G401 (cell line): ENCODE results near the gene RABL2B. TPM values are rescaled to one million over a fixed set of nuclear protein-coding genes. Genes with fewer than 3 reads are reported as not detected.

ENCODE experiments used
- DNase-seq: peaks from one replicate; pipeline ENCODE4 v3.0.0-alpha.2; 2015; ENCODE audit warnings: low spot score
- in situ Hi-C: cut with HindIII; loops from 2 replicates; pipeline ENCODE4 v1.10.0; 2016; ENCODE audit warnings: low sequenced_read_pairs, mixed read lengths
- total RNA-seq: library from RNA; depleted of rRNA; stranded (reverse); fragments of >200 nt; shearing (Covaris generic); gene quantifications from 2 replicates; pipeline ENCODE4 v1.2.3, GENCODE V29; 2014; rRNA removed

Gene RABL2B
- total RNA-seq, 1 experiment from 2014 or later: 24.8 TPM

DNA sequence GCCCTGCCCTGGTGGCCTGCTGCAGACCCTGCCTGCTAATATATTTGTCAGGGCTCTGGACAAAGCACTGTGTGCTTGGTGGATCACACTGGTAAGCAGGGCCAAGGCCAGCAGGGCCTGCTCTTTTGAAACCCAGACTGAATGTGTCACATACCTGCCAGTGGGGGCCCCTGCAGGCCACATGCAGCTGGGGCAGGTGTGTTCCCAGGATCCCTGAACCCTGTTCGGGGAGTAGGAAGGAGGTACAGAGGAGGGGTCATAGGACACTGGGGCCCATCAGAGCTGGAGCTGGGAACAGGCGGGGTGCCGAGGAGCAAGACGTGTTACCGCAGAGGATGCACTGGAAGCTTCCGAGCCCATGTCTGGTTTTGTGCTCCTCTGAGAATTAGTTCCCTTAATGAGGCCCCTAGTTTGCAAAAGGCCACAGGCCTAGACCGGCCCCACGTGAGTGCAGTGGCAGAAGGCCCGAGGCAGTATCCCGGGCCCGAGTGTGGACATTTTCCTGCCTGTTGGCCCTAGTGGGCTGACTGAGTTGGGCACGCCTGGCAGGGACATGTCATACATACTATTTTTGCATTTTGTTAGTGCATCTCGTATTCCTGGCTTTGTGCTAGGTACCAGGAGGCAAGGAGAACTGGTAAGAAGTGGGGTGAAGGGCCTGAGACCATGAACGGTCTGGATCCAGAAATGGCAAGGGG is 56.6 kb downstream of the RABL2B start:
- DNase-seq: peak; percentile 15
- in situ Hi-C loops: no loop called here

GRCh38 chr22:50725597-50725996 is 57.8 kb downstream of the RABL2B start:
- in situ Hi-C loops: no loop called here
- DNase-seq: peak; percentile 7

GRCh38 chr22:50724616-50725015 is 58.8 kb downstream of the RABL2B start:
- in situ Hi-C loops: no loop called here

DNA sequence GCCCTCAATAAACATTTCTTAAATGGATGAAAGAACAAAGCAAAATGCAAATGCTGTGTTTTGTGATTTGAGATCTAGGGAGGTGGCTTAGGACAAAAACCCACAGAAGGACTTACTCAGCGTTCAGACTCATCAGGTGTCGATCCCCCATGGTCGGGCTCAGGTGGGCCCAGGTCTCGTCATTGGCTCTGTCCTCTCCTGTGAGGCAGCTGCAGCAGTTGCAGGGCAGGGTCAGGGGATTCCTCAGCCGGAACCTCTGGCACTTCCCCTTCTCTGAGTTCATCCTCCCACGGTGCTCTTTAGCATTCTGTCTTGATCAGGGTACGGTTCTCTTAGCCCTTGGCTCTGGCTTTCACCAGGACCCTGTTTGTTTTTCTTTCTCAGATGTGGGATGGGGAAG is 59.4 kb downstream of the RABL2B start:
- in situ Hi-C loops: no loop called here
- peak; percentile 12 for DNase-seq

More at GRCh38 chr22:50724616-50725015, 58.8 kb downstream of the RABL2B start:
- peak; percentile 39 for DNase-seq

DNA sequence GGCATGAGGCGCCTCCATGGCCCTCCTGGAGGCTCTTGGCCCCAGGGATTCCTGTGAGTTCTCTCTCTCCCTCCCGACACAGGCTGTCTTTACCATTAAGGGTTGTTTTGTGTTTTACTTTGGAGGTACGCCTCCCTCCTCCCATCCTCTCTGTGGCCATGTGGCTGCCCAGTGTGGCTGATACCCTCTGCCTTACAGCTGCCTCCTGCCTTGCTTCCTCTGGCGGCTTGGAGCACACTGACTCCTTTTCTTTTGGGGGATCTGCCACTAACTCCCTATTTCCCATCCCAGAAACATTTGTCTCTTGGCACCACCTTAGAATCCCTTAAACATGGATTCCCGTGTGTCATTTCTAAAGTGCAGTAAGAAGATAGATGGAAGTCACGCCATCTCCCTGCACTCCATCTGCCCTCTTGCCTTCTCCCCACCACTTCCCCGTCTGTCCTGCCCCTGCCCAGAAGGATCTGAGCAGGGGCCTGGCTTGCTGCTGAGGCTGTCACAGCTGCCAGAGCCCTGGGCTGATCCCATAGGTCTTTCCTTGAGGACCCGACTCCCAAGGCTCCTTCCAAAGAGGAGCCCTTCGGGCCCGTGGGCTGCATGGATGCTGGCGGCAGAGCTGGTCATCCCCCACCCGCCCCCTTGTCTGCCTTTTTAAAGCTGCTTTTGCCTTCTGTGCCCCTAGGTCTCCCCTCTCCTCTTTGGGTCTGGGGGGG is 60.6 kb downstream of the RABL2B start:
- in situ Hi-C loops: no loop called here
- DNase-seq: peak; percentile 58

DNA sequence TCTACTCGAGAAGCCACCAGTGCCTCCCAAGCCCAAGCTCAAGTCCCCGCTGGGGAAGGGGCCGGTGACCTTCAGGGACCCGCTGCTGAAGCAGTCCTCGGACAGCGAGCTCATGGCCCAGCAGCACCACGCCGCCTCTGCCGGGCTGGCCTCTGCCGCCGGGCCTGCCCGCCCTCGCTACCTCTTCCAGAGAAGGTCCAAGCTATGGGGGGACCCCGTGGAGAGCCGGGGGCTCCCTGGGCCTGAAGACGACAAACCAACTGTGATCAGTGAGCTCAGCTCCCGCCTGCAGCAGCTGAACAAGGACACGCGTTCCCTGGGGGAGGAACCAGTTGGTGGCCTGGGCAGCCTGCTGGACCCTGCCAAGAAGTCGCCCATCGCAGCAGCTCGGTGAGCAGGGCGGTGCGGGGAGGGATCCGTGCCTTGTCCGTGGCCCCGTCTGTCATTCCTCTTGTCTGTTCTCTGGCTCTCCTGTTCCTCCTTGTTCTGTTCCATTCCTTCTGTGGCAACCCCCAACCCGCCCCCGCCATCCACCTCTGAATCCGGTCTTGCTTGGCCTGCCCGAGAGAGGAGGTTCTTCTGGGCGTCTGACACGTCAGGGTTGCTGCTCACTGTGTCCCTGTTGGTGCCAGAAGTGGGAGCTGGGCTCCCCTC is 61.3 kb downstream of the RABL2B start:
- DNase-seq: peak; percentile 49
- in situ Hi-C loops: no loop called here

DNA sequence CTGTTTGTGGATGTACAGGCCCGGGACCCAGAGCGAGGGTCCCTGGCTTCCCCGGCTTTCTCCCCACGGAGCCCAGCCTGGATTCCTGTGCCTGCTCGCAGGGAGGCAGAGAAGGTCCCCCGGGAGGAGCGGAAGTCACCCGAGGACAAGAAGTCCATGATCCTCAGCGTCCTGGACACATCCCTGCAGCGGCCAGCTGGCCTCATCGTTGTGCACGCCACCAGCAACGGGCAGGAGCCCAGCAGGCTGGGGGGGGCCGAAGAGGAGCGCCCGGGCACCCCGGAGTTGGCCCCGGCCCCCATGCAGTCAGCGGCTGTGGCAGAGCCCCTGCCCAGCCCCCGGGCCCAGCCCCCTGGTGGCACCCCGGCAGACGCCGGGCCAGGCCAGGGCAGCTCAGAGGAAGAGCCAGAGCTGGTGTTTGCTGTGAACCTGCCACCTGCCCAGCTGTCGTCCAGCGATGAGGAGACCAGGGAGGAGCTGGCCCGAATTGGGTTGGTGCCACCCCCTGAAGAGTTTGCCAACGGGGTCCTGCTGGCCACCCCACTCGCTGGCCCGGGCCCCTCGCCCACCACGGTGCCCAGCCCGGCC is 62.1 kb downstream of the RABL2B start:
- in situ Hi-C loops: no loop called here
- DNase-seq: peak; percentile 68

- in situ Hi-C loops: no loop called here
- DNase-seq: no peak
Observed at GRCh38 chr22:50720301-50721256, 62.9 kb downstream of the RABL2B start.

- in situ Hi-C loops: no loop called here
- DNase-seq: no peak
Observed at GRCh38 chr22:50719814-50720300, 63.6 kb downstream of the RABL2B start.

- DNase-seq: no peak
- in situ Hi-C loops: no loop called here
Observed at GRCh38 chr22:50718352-50718709, 65.1 kb downstream of the RABL2B start.

DNA sequence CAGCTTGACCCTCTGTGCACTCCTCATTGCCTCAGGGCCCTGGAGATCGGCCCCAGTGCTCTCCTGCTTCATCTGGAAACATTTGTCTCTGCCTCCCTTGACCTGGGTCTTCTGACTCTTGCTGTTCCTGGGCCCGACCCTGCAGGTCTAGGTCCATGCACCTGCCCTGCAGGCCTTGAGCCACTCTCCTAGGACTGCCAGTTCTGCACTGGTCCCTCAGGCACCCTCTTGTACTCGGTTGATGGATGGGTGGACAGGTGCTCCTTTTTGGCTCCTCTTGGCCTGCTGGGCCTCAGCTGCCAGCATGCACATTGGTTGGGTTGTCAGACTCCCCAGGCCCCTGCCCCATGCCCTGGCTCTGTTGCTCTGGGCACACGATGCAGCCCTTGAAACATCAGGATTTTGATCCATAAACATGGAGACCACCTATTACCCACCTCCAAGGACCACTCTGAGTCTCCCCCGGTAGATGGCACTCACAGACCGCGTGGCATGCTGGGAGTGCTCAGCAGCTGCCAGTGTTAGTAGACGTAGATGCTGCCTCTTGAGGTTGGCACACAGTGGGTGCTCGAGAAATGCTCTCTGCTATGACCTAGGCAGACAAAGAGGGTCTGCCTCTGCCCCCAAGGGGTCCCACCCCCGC is 65.6 kb downstream of the RABL2B start:
- in situ Hi-C loops: no loop called here
- peak; percentile 66 for DNase-seq

Other genes with a start within 250 kb of the RABL2B start
- gene KLHDC7B, start 237.7 kb downstream of the RABL2B start, total RNA-seq: not detected in 2 replicates
- not detected in 2 replicates for gene SYCE3, start 220.7 kb downstream of the RABL2B start, total RNA-seq
- 3.4 and 5.8 TPM in 2 replicates for gene CPT1B, start 205.2 kb downstream of the RABL2B start, total RNA-seq
- 34.8 and 58.6 TPM in 2 replicates for gene CHKB, start 200.8 kb downstream of the RABL2B start, total RNA-seq
- 28.3 and 39.8 TPM in 2 replicates for gene MAPK8IP2, start 182.8 kb downstream of the RABL2B start, total RNA-seq
- gene ARSA, start 155.5 kb downstream of the RABL2B start, total RNA-seq: 19.4 and 24.1 TPM in 2 replicates
- gene SHANK3, start 110.8 kb downstream of the RABL2B start, total RNA-seq: 3.6 and 5.0 TPM in 2 replicates
- not detected in 2 replicates for gene ACR, start 45.4 kb downstream of the RABL2B start, total RNA-seq